ENCODE measurements around the gene HM13.

DNA sequence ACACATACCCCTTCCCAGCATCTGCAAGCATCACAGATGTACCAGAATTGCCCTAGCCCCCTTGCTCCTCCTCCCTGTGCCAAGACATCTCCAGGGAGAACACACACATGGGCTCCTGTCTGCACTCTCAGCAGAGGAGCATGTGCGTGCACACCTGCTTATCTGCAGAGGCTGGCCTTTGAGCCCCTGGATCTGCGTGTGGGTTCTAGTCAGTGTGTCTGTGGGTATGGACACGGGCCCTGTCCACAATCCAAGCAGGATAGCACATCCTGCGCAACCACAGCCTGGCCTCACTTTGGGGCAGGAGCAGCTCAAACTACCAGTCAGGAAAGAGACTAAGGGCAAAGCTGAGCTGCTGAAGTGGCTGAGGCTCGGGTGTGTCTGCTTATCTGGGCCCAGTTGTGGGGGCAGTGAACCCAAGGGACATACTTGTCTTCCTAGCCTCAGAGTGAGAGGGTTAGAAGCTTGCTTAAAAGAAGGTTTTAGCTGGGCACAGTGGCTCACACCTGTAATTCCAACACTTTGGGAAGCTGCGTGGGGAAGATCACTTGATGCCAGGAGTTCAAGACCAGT is 41.0 kb downstream of the HM13 start:
- TF ChIP-seq POLR2AphosphoS5 (IDR thresholded peaks at IDR 0.05; ENCODE audit: low read depth, low read length), result 0 out of 2 replicates have a peak, but pooled peaks have one; percentile 24
- TF ChIP-seq POLR2A (IDR thresholded peaks at IDR 0.05; ENCODE audit: low read depth, low read length), result no peak

Measured in GM12892 (cell line).